HL-60 (cell line): ENCODE data around the gene AMT.

Experiments
- POLR2AphosphoS5 ChIP-seq: IDR thresholded peaks from 2 replicates; pipeline ENCODE4 v1.6.1; 2012; ENCODE audit warnings: low read depth
- SPI1 ChIP-seq: IDR thresholded peaks from 2 replicates; pipeline ENCODE4 v1.6.1; 2012; ENCODE audit warnings: low read depth, mild to moderate bottlenecking, borderline replicate concordance
- TF ChIP-seq, protein P1 (sequence below): IDR thresholded peaks from one replicate; pipeline ENCODE4 v1.5.1; 2011; ENCODE audit warnings: low read length, control low read depth, inconsistent platforms; ENCODE audit not compliant: insufficient read depth

DNA sequence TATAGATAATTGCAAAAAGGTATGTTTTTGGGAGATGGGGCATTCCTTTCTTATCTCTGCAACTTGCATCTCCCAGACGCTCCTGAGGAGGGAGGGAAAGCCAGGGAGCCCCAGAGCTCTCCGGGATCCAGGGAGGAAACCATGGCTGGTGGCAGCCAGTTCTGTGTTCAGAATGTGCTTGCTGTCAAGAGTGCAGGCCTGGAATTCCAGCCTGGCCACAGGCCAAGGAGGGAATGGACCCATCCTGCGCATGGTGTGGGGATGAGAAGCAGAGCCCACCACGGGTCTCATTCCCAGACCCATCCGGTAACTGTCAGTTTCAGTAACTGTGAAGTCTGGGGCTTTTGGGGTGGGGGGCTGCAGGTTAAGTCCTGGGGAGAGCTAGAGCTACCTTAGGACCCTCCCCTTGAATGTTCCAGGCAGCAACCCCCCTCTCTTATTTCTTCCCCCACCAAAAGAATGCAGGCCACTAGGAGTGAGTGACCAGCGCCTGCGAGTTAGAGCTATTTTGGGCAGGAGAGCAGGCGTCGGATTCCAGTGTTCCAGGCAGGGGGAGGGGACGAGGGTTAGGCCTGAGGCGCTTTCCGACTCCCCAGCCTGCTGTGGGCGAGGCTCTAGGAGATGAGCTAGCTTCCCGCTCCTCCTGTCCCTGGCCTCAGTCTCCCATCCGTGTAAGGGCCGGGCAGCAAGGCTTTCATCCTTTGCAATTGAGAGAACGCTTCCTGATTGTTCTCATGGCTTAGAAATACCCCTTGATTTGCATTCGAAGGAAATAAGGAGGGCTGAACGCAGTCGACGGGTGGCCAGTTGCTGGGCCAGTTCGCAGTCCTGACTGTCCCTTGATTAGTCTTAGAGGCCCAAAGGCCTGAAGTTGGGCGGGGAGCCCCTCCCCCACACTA is 47.0 kb upstream of the AMT start:
- TF ChIP-seq, protein P1, sequence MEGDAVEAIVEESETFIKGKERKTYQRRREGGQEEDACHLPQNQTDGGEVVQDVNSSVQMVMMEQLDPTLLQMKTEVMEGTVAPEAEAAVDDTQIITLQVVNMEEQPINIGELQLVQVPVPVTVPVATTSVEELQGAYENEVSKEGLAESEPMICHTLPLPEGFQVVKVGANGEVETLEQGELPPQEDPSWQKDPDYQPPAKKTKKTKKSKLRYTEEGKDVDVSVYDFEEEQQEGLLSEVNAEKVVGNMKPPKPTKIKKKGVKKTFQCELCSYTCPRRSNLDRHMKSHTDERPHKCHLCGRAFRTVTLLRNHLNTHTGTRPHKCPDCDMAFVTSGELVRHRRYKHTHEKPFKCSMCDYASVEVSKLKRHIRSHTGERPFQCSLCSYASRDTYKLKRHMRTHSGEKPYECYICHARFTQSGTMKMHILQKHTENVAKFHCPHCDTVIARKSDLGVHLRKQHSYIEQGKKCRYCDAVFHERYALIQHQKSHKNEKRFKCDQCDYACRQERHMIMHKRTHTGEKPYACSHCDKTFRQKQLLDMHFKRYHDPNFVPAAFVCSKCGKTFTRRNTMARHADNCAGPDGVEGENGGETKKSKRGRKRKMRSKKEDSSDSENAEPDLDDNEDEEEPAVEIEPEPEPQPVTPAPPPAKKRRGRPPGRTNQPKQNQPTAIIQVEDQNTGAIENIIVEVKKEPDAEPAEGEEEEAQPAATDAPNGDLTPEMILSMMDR: no peak
- TF ChIP-seq SPI1 (no peak), POLR2AphosphoS5 (no peak)
